Activated T-cell treated with anti-CD3 and anti-CD28 coated beads, Interleukin-2, amount 50 U/mL, for 72 hours (primary cell): ENCODE results near the gene OTULIN. TPM values are rescaled to one million over a fixed set of nuclear protein-coding genes. Genes with fewer than 3 reads are reported as not detected.
A peak's percentile ranks its signal among the peaks of the same experiment; 100 is the strongest.

Source experiments
- ATAC-seq, 2 donors: fragments of 150-1000 bp; cut with Tn5 transposase; replicated peaks in 1 of 2; 2 replicates each; pipeline ENCODE4 v1.10.0; 2021; ENCODE audit warnings: moderate library complexity in 2 of 2, mild to moderate bottlenecking in 1 of 2
- DNase-seq, 2 donors: peaks; one replicate each; pipeline ENCODE4 v3.0.0; 2021 to 2022; ENCODE audit warnings: mixed read lengths in 1 of 2
- H3K27ac Mint-ChIP-seq: one replicate; pipeline ENCODE4 v1.8.0; 2022; ENCODE audit warnings: mild to moderate bottlenecking, moderate library complexity, mixed read lengths
- H3K27me3 Mint-ChIP-seq: one replicate; pipeline ENCODE4 v1.8.0; 2022; ENCODE audit warnings: low read depth, mixed read lengths
- H3K36me3 Mint-ChIP-seq, 2 donors: one replicate each; pipeline ENCODE4 v1.8.0; 2022; ENCODE audit warnings: mixed read lengths in 2 of 2, mild to moderate bottlenecking in 1 of 2; ENCODE audit not compliant: insufficient read depth in 2 of 2
- H3K4me1 Mint-ChIP-seq: one replicate; pipeline ENCODE4 v1.8.0; 2022; ENCODE audit warnings: low read depth, mixed read lengths
- H3K4me3 Mint-ChIP-seq, 2 donors: one replicate each; pipeline ENCODE4 v1.8.0; 2022; ENCODE audit warnings: mild to moderate bottlenecking in 2 of 2, mixed read lengths in 2 of 2, moderate library complexity in 2 of 2
- H3K9me3 Mint-ChIP-seq, 2 donors: one replicate each; pipeline ENCODE4 v1.8.0; 2022; ENCODE audit warnings: mixed read lengths in 2 of 2
- total RNA-seq, 2 donors: library from RNA; stranded (reverse); gene quantifications; one replicate each; pipeline ENCODE4 v1.2.3, GENCODE V29; 2022

The OTULIN gene
- total RNA-seq, 2 donors from 2014 or later: 72.9 to 77.9 TPM

GRCh38 chr5:14706615-14707021, 42.1 kb downstream of the OTULIN start:
- DNase-seq: peak; percentile 36 to 54
- Mint-ChIP-seq H3K4me1 (peaks cover 75% of the 10 kb centered on the region), H3K4me3 (peak overlapping the region; percentile 83 to 93)

GRCh38 chr5:14707811-14708390, 43.4 kb downstream of the OTULIN start:
- H3K27ac Mint-ChIP-seq: peak overlapping the region; percentile 88
- peaks cover 71% of the 10 kb centered on the region for H3K4me1 Mint-ChIP-seq
- no peaks in the 10 kb centered on the region for H3K27me3 Mint-ChIP-seq
- no peaks in the 10 kb centered on the region for H3K9me3 Mint-ChIP-seq
- H3K36me3 Mint-ChIP-seq: peaks cover 18 to 56% of the 10 kb centered on the region in 2 donors
- no peak for ATAC-seq
- H3K4me3 Mint-ChIP-seq: peak overlapping the region in 1 of 2 donors; percentile 8
- no peak for DNase-seq

More at GRCh38 chr5:14706615-14707021, 42.1 kb downstream of the OTULIN start:
- H3K36me3 Mint-ChIP-seq: peaks cover 14 to 51% of the 10 kb centered on the region in 2 donors
- H3K27me3 Mint-ChIP-seq: no peaks in the 10 kb centered on the region
- H3K27ac Mint-ChIP-seq: peak overlapping the region; percentile 99
- ATAC-seq: peak; percentile 94 to 96
- H3K9me3 Mint-ChIP-seq: no peaks in the 10 kb centered on the region

GRCh38 chr5:14708551-14708950, 44.0 kb downstream of the OTULIN start:
- H3K27me3 Mint-ChIP-seq: no peaks in the 10 kb centered on the region
- DNase-seq: no peak
- ATAC-seq: no peak
- H3K4me3 Mint-ChIP-seq: peak overlapping the region in 1 of 2 donors; percentile 8
- peak overlapping the region; percentile 88 for H3K27ac Mint-ChIP-seq
- H3K36me3 Mint-ChIP-seq: peaks cover 17 to 54% of the 10 kb centered on the region in 2 donors
- peaks cover 64% of the 10 kb centered on the region for H3K4me1 Mint-ChIP-seq
- H3K9me3 Mint-ChIP-seq: no peaks in the 10 kb centered on the region

- Mint-ChIP-seq H3K4me1 (peaks cover 45% of the 10 kb centered on the region), H3K36me3 (peaks cover 16 to 43% of the 10 kb centered on the region in 2 donors), H3K27me3 (no peaks in the 10 kb centered on the region), H3K9me3 (no peaks in the 10 kb centered on the region), H3K27ac (peak overlapping the region; percentile 48), H3K4me3 (no peak overlapping the region)
- DNase-seq (no peak), ATAC-seq (no peak)
Measured at GRCh38 chr5:14710313-14710994, 45.9 kb downstream of the OTULIN start.

GRCh38 chr5:14712131-14712530, 47.6 kb downstream of the OTULIN start:
- Mint-ChIP-seq H3K4me1 (peaks cover 29% of the 10 kb centered on the region), H3K4me3 (no peak overlapping the region), H3K27ac (no peak overlapping the region), H3K36me3 (peaks cover 12 to 38% of the 10 kb centered on the region in 2 donors), H3K9me3 (no peaks in the 10 kb centered on the region), H3K27me3 (no peaks in the 10 kb centered on the region)
- DNase-seq (no peak), ATAC-seq (no peak)

GRCh38 chr5:14712666-14713065, 48.1 kb downstream of the OTULIN start:
- Mint-ChIP-seq H3K4me3 (no peak overlapping the region), H3K4me1 (peaks cover 23% of the 10 kb centered on the region), H3K36me3 (peaks cover 14 to 37% of the 10 kb centered on the region in 2 donors), H3K27ac (no peak overlapping the region), H3K27me3 (no peaks in the 10 kb centered on the region), H3K9me3 (no peaks in the 10 kb centered on the region)
- DNase-seq (no peak), ATAC-seq (no peak)

GRCh38 chr5:14713476-14714390, 49.2 kb downstream of the OTULIN start:
- DNase-seq (no peak), ATAC-seq (no peak)
- H3K4me1 Mint-ChIP-seq: peaks cover 15% of the 10 kb centered on the region
- no peaks in the 10 kb centered on the region for H3K27me3 Mint-ChIP-seq
- peaks cover 13 to 33% of the 10 kb centered on the region in 2 donors for H3K36me3 Mint-ChIP-seq
- H3K27ac Mint-ChIP-seq: peak overlapping the region; percentile 68
- no peak overlapping the region for H3K4me3 Mint-ChIP-seq
- H3K9me3 Mint-ChIP-seq: no peaks in the 10 kb centered on the region

- ATAC-seq (no peak), DNase-seq (no peak)
- Mint-ChIP-seq H3K4me3 (no peak overlapping the region), H3K27ac (peak overlapping the region; percentile 48), H3K27me3 (no peaks in the 10 kb centered on the region), H3K36me3 (peaks cover 14 to 30% of the 10 kb centered on the region in 2 donors), H3K9me3 (no peaks in the 10 kb centered on the region), H3K4me1 (peaks cover 15% of the 10 kb centered on the region)
Measured at GRCh38 chr5:14714706-14715105, 50.2 kb downstream of the OTULIN start.

GRCh38 chr5:14715481-14715880, 51.0 kb downstream of the OTULIN start:
- H3K36me3 Mint-ChIP-seq: peaks cover 13 to 23% of the 10 kb centered on the region in 2 donors
- H3K27ac Mint-ChIP-seq: no peak overlapping the region
- no peaks in the 10 kb centered on the region for H3K27me3 Mint-ChIP-seq
- peaks cover 15% of the 10 kb centered on the region for H3K4me1 Mint-ChIP-seq
- H3K9me3 Mint-ChIP-seq: no peaks in the 10 kb centered on the region
- no peak for DNase-seq
- H3K4me3 Mint-ChIP-seq: no peak overlapping the region
- no peak for ATAC-seq

- no peak for ATAC-seq
- peaks cover 9% of the 10 kb centered on the region for H3K4me1 Mint-ChIP-seq
- H3K27ac Mint-ChIP-seq: peak overlapping the region; percentile 21
- no peaks in the 10 kb centered on the region for H3K9me3 Mint-ChIP-seq
- H3K27me3 Mint-ChIP-seq: no peaks in the 10 kb centered on the region
- peaks cover 7 to 21% of the 10 kb centered on the region in 2 donors for H3K36me3 Mint-ChIP-seq
- no peak overlapping the region for H3K4me3 Mint-ChIP-seq
- DNase-seq: no peak
Measured at GRCh38 chr5:14716755-14717752, 52.5 kb downstream of the OTULIN start.

GRCh38 chr5:14718778-14719177, 54.3 kb downstream of the OTULIN start:
- no peak for ATAC-seq
- Mint-ChIP-seq H3K27ac (peak overlapping the region; percentile 53), H3K9me3 (no peaks in the 10 kb centered on the region), H3K27me3 (no peaks in the 10 kb centered on the region), H3K4me1 (peaks cover 23% of the 10 kb centered on the region), H3K36me3 (peaks cover 5 to 22% of the 10 kb centered on the region in 2 donors), H3K4me3 (no peak overlapping the region)
- no peak for DNase-seq

GRCh38 chr5:14720236-14720923, 55.9 kb downstream of the OTULIN start:
- H3K9me3 Mint-ChIP-seq: no peaks in the 10 kb centered on the region
- no peak overlapping the region for H3K4me3 Mint-ChIP-seq
- no peaks in the 10 kb centered on the region for H3K27me3 Mint-ChIP-seq
- H3K4me1 Mint-ChIP-seq: peaks cover 26% of the 10 kb centered on the region
- H3K27ac Mint-ChIP-seq: peak overlapping the region; percentile 75
- ATAC-seq (no peak), DNase-seq (no peak)
- peaks cover 8 to 26% of the 10 kb centered on the region in 2 donors for H3K36me3 Mint-ChIP-seq
